K562 (cell line): Measurements from ENCODE around the gene LST1. TPM values are rescaled to one million over a fixed set of nuclear protein-coding genes. Genes with fewer than 3 reads are reported as not detected.
A peak's percentile ranks its signal among the peaks of the same experiment; 100 is the strongest.

Source experiments
- ARID1B ChIP-seq: fragments of 450-650 bp; IDR thresholded peaks from 2 replicates; pipeline ENCODE4 v1.6.1; 2016; ENCODE audit warnings: antibody characterized with exemption, mild to moderate bottlenecking, inconsistent platforms
- CBX2 ChIP-seq: fragments of 200-600 bp; sonication (generic); IDR thresholded peaks from one replicate; pipeline ENCODE4 v1.6.1; 2012; ENCODE audit warnings: mild to moderate bottlenecking, low read length, inconsistent platforms; ENCODE audit not compliant: insufficient read depth, poor library complexity, severe bottlenecking
- HDAC6 ChIP-seq: IDR thresholded peaks from 2 replicates; pipeline ENCODE4 v1.6.1; 2012; ENCODE audit warnings: low read depth, mild to moderate bottlenecking, control low read depth, inconsistent platforms, low read length, moderate library complexity
- L3MBTL2 ChIP-seq: fragments of 450-650 bp; IDR thresholded peaks from 2 replicates; pipeline ENCODE4 v1.6.1; 2016; ENCODE audit warnings: mild to moderate bottlenecking, moderate library complexity
- MYBL2 ChIP-seq, 2 experiments: fragments of 450-650 bp in 1 of 2; sonication (generic) in 1 of 2; formaldehyde crosslinking in 1 of 2; IDR thresholded peaks; 2 replicates each; pipeline versions ENCODE4 v1.6.1 to v1.8.1; 2017 to 2022; ENCODE audit warnings: borderline replicate concordance in 1 of 2, inconsistent platforms in 1 of 2, low read depth in 1 of 2, mild to moderate bottlenecking in 1 of 2, missing genetic modification reagents in 1 of 2, moderate library complexity in 1 of 2
- NFIC ChIP-seq: fragments of 450-650 bp; IDR thresholded peaks from 2 replicates; pipeline ENCODE4 v1.6.1; 2017; ENCODE audit warnings: mild to moderate bottlenecking, inconsistent platforms
- NFIX ChIP-seq: fragments of 250-450 bp; sonication (Bioruptor Pico); IDR thresholded peaks from 2 replicates; pipeline ENCODE4 v1.4.0; 2020; ENCODE audit warnings: low read depth, mild to moderate bottlenecking, moderate library complexity
- PURB ChIP-seq: sonication (generic); formaldehyde crosslinking; IDR thresholded peaks from 2 replicates; pipeline ENCODE4 v1.9.0; 2021; ENCODE audit warnings: low read depth, mild to moderate bottlenecking, missing genetic modification reagents
- ZBTB11 ChIP-seq, 3 experiments: fragments of 200-800 bp in 1 of 3; fragments of 250-450 bp in 1 of 3; fragments of 450-650 bp in 1 of 3; sonication (Bioruptor Pico) in 1 of 3; sonication (Bioruptor generic) in 1 of 3; formaldehyde crosslinking in 1 of 3; IDR thresholded peaks; 2 replicates each; pipeline versions ENCODE4 v1.6.1 to v1.8.0; 2016 to 2022; ENCODE audit warnings: mild to moderate bottlenecking in 2 of 3, missing genetic modification characterization in 2 of 3, missing compliant biosample characterization in 1 of 3, moderate library complexity in 1 of 3
- ZNF184 ChIP-seq: sonication (generic); formaldehyde crosslinking; IDR thresholded peaks from 2 replicates; pipeline ENCODE4 v1.5.0; 2020; ENCODE audit warnings: missing genetic modification reagents
- ZNF695 ChIP-seq: fragments of 450-650 bp; formaldehyde crosslinking; IDR thresholded peaks from 2 replicates; pipeline ENCODE4 v1.4.0; 2020; ENCODE audit warnings: mild to moderate bottlenecking, moderate library complexity
- ZNF707 ChIP-seq: fragments of 250-450 bp; sonication (Bioruptor Pico); conservative IDR thresholded peaks from 2 replicates; pipeline ENCODE4 v1.8.0; 2022; ENCODE audit warnings: inconsistent platforms, mild to moderate bottlenecking, moderate library complexity
- polyA plus RNA-seq, 8 experiments: library from polyadenylated mRNA; depleted of rRNA in 4 of 8; stranded (reverse) in 5 of 8; unstranded in 3 of 8; fragments of >200 nt; fragmentation: Nextera tagmentation in 2 of 8; fragmentation: Illumina TruSeq in 1 of 8; extraction: Ambion mirVana in 2 of 8; extraction: Trizol in 1 of 8; gene quantifications; 2 replicates each; pipeline versions ENCODE4 v1.2.1 to v1.2.3, GENCODE V29; 2011 to 2014; ENCODE audit warnings: inconsistent platforms in 1 of 8, missing spikeins in 1 of 8
- total RNA-seq, 7 experiments: library from RNA; depleted of rRNA in 6 of 7; stranded (reverse); fragments of >200 nt in 6 of 7; fragmentation: Illumina TruSeq in 2 of 7; extraction: Trizol in 2 of 7; gene quantifications; 2 replicates each; pipeline versions ENCODE4 v1.2.1 to v1.2.3, GENCODE V29; 2011 to 2021; ENCODE audit warnings: low replicate concordance in 1 of 7
- TF ChIP-seq, protein P1 (sequence below), 2 experiments: fragments of 200-800 bp in 1 of 2; sonication (Bioruptor generic) in 1 of 2; sonication (generic) in 1 of 2; formaldehyde crosslinking in 1 of 2; IDR thresholded peaks in 1 of 2; conservative IDR thresholded peaks in 1 of 2; 2 replicates each; pipeline versions ENCODE4 v1.5.0 to v1.6.1; 2016 to 2020; ENCODE audit warnings: missing compliant biosample characterization in 1 of 2, missing genetic modification characterization in 1 of 2, missing genetic modification reagents in 1 of 2
- TF ChIP-seq, protein P2 (sequence below): sonication (generic); IDR thresholded peaks from 2 replicates; pipeline ENCODE4 v1.6.1; 2016
- TF ChIP-seq, protein P3 (sequence below), 2 experiments: fragments of 450-650 bp; conservative IDR thresholded peaks; 2 replicates each; pipeline ENCODE4 v1.6.1; 2017; ENCODE audit warnings: mild to moderate bottlenecking in 2 of 2, moderate library complexity in 2 of 2

Gene LST1
- total and polyA plus RNA-seq, 9 of the 15 experiments (the other 6 are each of a cell fraction or from before 2014, with no cell fraction given) = 0.82 to 7.8 (median 1.7) TPM

DNA sequence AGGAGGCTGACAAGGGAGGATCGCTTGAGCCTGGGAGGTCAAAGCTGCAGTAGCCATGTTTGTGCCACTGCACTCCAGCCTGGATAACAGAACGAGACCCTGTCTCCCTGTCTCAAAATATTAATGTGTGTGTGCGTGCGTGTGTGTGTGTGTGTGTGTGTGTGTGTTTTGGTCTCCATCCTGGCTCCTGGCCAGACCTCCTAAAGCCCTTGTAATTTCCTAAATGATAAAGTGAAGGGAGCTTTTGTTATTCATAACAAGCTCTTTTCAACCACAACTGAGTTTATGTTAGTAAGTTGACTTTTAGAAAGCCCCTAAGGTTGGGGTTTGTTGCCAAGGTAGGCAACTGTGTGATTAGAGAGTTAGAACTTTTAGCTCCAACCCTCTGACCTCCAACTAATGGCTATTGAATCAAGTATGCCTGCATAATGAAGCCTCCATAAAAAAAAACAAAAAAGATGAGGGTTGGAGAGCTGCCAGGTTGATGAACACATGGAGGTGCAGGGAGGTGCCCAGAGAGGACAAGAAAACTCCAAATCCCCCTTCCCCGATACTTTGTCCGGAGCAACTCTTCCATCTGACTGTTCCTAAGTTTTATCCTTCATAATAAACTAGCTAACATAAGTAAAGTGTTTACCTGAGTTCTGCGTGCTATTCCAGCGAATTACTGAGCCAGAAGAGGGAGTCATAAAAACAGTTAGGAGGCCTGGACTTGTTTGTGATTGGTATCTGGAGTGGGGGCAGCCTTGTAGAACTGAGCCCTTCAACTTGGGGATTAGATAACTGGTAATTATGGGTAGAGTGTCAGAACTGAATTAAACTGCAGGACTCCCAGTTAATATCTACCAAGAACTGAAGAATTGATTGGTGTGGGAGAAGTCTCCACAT lies 23.7 kb downstream of the LST1 start (continued):
- TF ChIP-seq, protein P1, sequence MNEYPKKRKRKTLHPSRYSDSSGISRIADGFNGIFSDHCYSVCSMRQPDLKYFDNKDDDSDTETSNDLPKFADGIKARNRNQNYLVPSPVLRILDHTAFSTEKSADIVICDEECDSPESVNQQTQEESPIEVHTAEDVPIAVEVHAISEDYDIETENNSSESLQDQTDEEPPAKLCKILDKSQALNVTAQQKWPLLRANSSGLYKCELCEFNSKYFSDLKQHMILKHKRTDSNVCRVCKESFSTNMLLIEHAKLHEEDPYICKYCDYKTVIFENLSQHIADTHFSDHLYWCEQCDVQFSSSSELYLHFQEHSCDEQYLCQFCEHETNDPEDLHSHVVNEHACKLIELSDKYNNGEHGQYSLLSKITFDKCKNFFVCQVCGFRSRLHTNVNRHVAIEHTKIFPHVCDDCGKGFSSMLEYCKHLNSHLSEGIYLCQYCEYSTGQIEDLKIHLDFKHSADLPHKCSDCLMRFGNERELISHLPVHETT (CRISPR knock-in tag; conservative IDR thresholded peaks at IDR 0.05 in 1 of 2, IDR thresholded peaks at IDR 0.05 in 1 of 2) = 0 out of 4 replicates have a peak, but pooled peaks of 1 of the 2 experiments have one; percentile 32
- TF ChIP-seq ARID1B = no peak
- TF ChIP-seq L3MBTL2 = peak; percentile 11; the same call in 1 of the 2 replicates
- TF ChIP-seq NFIC = peak; percentile 96
- TF ChIP-seq, protein P2, sequence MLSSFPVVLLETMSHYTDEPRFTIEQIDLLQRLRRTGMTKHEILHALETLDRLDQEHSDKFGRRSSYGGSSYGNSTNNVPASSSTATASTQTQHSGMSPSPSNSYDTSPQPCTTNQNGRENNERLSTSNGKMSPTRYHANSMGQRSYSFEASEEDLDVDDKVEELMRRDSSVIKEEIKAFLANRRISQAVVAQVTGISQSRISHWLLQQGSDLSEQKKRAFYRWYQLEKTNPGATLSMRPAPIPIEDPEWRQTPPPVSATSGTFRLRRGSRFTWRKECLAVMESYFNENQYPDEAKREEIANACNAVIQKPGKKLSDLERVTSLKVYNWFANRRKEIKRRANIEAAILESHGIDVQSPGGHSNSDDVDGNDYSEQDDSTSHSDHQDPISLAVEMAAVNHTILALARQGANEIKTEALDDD = peak; percentile 91
- TF ChIP-seq ZNF707 (CRISPR knock-in tag) = no peak
- no peak for TF ChIP-seq CBX2
- TF ChIP-seq HDAC6 = no peak
- TF ChIP-seq, protein P3, sequence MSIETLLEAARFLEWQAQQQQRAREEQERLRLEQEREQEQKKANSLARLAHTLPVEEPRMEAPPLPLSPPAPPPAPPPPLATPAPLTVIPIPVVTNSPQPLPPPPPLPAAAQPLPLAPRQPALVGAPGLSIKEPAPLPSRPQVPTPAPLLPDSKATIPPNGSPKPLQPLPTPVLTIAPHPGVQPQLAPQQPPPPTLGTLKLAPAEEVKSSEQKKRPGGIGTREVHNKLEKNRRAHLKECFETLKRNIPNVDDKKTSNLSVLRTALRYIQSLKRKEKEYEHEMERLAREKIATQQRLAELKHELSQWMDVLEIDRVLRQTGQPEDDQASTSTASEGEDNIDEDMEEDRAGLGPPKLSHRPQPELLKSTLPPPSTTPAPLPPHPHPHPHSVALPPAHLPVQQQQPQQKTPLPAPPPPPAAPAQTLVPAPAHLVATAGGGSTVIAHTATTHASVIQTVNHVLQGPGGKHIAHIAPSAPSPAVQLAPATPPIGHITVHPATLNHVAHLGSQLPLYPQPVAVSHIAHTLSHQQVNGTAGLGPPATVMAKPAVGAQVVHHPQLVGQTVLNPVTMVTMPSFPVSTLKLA (conservative IDR thresholded peaks at IDR 0.05) = 0 out of 4 replicates have a peak, but pooled peaks of 1 of the 2 experiments have one; percentile 13
- TF ChIP-seq ZNF184 = no peak
- TF ChIP-seq ZNF695 = no peak
- TF ChIP-seq MYBL2 (IDR thresholded peaks at IDR 0.05; ENCODE audit: low read depth) = no peak
- no peak for TF ChIP-seq MYBL2 (CRISPR knock-in tag; IDR thresholded peaks at IDR 0.05; ENCODE audit: borderline replicate concordance)
- no peak for TF ChIP-seq PURB (CRISPR knock-in tag)
- TF ChIP-seq NFIX (CRISPR knock-in tag) = peak; percentile 11; the same call in 1 of the 2 replicates
- 0 out of 6 replicates have a peak, but pooled peaks of 1 of the 3 experiments have one; percentile 37 for TF ChIP-seq ZBTB11 (CRISPR knock-in tag; IDR thresholded peaks at IDR 0.05)
